Esophagus muscularis mucosa (tissue), 4 donors: Measurements from ENCODE around the gene PRSS53. TPM values are rescaled to one million over a fixed set of nuclear protein-coding genes. Genes with fewer than 3 reads are reported as not detected.

Experiments used
- DNase-seq: peaks from one replicate; pipeline ENCODE4 v3.0.0-alpha.2; 2017; ENCODE audit errors: extremely low spot score
- H3K27ac ChIP-seq, 4 donors: fragments of 200-600 bp; sonication (generic); replicated peaks in 1 of 4; 1 replicate in 3 of 4; 2 replicates in 1 of 4; pipeline ENCODE4 v1.5.1; 2016 to 2019; ENCODE audit warnings: mild to moderate bottlenecking in 1 of 4
- H3K27me3 ChIP-seq, 4 donors: fragments of 200-600 bp; sonication (generic); one replicate each; pipeline versions ENCODE4 v1.5.1 to v1.6.0; 2016 to 2019
- H3K36me3 ChIP-seq, 4 donors: fragments of 200-600 bp; sonication (generic); one replicate each; pipeline ENCODE4 v1.5.1; 2016 to 2019
- H3K4me1 ChIP-seq, 4 donors: fragments of 200-600 bp; sonication (generic); one replicate each; pipeline ENCODE4 v1.5.1; 2016 to 2019
- H3K4me3 ChIP-seq, 4 donors: fragments of 200-600 bp; sonication (generic); 1 replicate in 2 of 4; 2 replicates in 2 of 4; pipeline ENCODE4 v1.5.1; 2016 to 2019; ENCODE audit warnings: mild to moderate bottlenecking in 4 of 4, moderate library complexity in 1 of 4
- H3K9me3 ChIP-seq, 4 donors: fragments of 200-600 bp; sonication (generic); 1 replicate in 3 of 4; 2 replicates in 1 of 4; pipeline ENCODE4 v1.5.1; 2016 to 2019
- CTCF ChIP-seq, 3 experiments: fragments of 200-600 bp in 2 of 3; fragments of 450-650 bp in 1 of 3; sonication (generic) in 2 of 3; IDR thresholded peaks; one replicate each; pipeline ENCODE4 v1.5.1; 2017 to 2019; ENCODE audit warnings: antibody characterized with exemption in 3 of 3, mild to moderate bottlenecking in 2 of 3, moderate library complexity in 1 of 3
- EP300 ChIP-seq: sonication (generic); formaldehyde crosslinking; IDR thresholded peaks from one replicate; pipeline ENCODE4 v1.6.1; 2017; ENCODE audit warnings: antibody characterized with exemption
- POLR2A ChIP-seq: fragments of 450-650 bp; IDR thresholded peaks from one replicate; pipeline ENCODE4 v1.6.1; 2017; ENCODE audit warnings: antibody characterized with exemption, moderate library complexity, mild to moderate bottlenecking, low read depth
- POLR2AphosphoS5 ChIP-seq, 2 donors: sonication (generic); formaldehyde crosslinking; IDR thresholded peaks; one replicate each; pipeline ENCODE4 v1.6.1; 2017; ENCODE audit warnings: antibody characterized with exemption in 2 of 2
- WGBS: methylation state at CpG from one replicate; pipeline ENCODE4 v1.1.5; 2018; 5-methylcytosine and 5-hydroxymethylcytosine counted together
- intact Hi-C: fragments of 100-400 bp; cut with DNase I; formaldehyde crosslinking; loops from one replicate; pipeline ENCODE4 v1.15.1; 2023
- total RNA-seq, 4 donors: library from RNA; depleted of rRNA; stranded (reverse); fragments of >200 nt; gene quantifications; one replicate each; pipeline versions ENCODE4 v1.1.0 to v1.2.1, GENCODE V29; 2016

PRSS53 gene
- total RNA-seq, 4 donors from 2014 or later: 0.83 to 2.3 (median 1.2) TPM

GRCh38 chr16:31078597-31079341 is 10.0 kb downstream of the PRSS53 start:
- Histone ChIP-seq H3K4me1 (peaks cover 11 to 51% (median 30%) of the 10 kb centered on the region in 4 donors), H3K27ac (no peak overlapping the region), H3K36me3 (peaks cover 36 to 80% (median 78%) of the 10 kb centered on the region in 4 donors), H3K9me3 (no peaks in the 10 kb centered on the region), H3K27me3 (no peaks in the 10 kb centered on the region), H3K4me3 (no peak overlapping the region)
- intact Hi-C loops: loop anchor here (10.0 kb wide), 1 partner anchor 366 kb away; the partner anchor contains the start of gene ZNF843
- WGBS: 93% methylated on average over 5 of the region's 15 CpGs
- no peak for DNase-seq
- no peak for TF ChIP-seq POLR2A
- no peak for TF ChIP-seq CTCF (IDR thresholded peaks at IDR 0.05)
- no peak for TF ChIP-seq POLR2AphosphoS5 (IDR thresholded peaks at IDR 0.05)
- TF ChIP-seq EP300: no peak

- no peak for DNase-seq
- no peaks in the 10 kb centered on the region for H3K27me3 ChIP-seq
- intact Hi-C loops: loop anchor here (10.0 kb wide), 1 partner anchor 367 kb away; the partner anchor contains the start of gene ZNF843
- no peak overlapping the region for H3K27ac ChIP-seq
- TF ChIP-seq CTCF (IDR thresholded peaks at IDR 0.05): no peak
- H3K36me3 ChIP-seq: peaks cover 36 to 70% (median 69%) of the 10 kb centered on the region in 4 donors
- WGBS: 93% methylated on average over 30 of the region's 30 CpGs
- H3K4me1 ChIP-seq: peaks cover 11 to 51% (median 30%) of the 10 kb centered on the region in 4 donors
- no peaks in the 10 kb centered on the region for H3K9me3 ChIP-seq
- H3K4me3 ChIP-seq: no peak overlapping the region
These were observed 10.9 kb downstream of the PRSS53 start for GRCh38 chr16:31077592-31078396.

- TF ChIP-seq CTCF (IDR thresholded peaks at IDR 0.05): no peak
- no peak for TF ChIP-seq POLR2AphosphoS5 (IDR thresholded peaks at IDR 0.05)
- no peak for TF ChIP-seq POLR2A
- no peak for TF ChIP-seq EP300
- intact Hi-C loops: loop anchor here (10.0 kb wide), 1 partner anchor 368 kb away; the partner anchor contains the start of gene ZNF843
- H3K4me1 ChIP-seq: peaks cover 14 to 51% (median 34%) of the 10 kb centered on the region in 4 donors
- DNase-seq: no peak
- peaks cover 36 to 62% (median 61%) of the 10 kb centered on the region in 4 donors for H3K36me3 ChIP-seq
- WGBS: 96% methylated on average over 13 of the region's 13 CpGs
- no peaks in the 10 kb centered on the region for H3K9me3 ChIP-seq
- no peak overlapping the region for H3K4me3 ChIP-seq
- H3K27ac ChIP-seq: no peak overlapping the region
- H3K27me3 ChIP-seq: no peaks in the 10 kb centered on the region
These were observed 11.7 kb downstream of the PRSS53 start for GRCh38 chr16:31077024-31077423.

DNA sequence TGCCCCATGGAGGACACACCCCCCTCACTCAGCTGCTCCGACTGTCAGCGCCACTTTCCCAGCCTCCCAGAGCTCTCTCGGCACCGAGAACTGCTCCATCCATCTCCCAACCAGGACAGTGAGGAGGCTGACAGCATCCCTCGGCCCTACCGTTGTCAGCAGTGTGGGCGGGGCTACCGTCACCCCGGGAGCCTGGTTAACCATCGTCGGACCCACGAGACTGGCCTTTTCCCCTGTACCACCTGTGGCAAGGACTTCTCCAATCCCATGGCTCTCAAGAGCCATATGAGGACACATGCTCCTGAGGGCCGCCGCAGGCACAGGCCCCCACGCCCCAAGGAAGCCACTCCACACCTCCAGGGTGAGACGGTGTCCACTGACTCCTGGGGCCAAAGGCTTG is 12.4 kb downstream of the PRSS53 start:
- 70% methylated on average over 10 of the region's 16 CpGs for WGBS
- Histone ChIP-seq H3K4me1 (peaks cover 19 to 51% (median 35%) of the 10 kb centered on the region in 4 donors), H3K9me3 (no peaks in the 10 kb centered on the region), H3K27me3 (no peaks in the 10 kb centered on the region), H3K36me3 (peaks cover 36 to 55% (median 54%) of the 10 kb centered on the region in 4 donors), H3K27ac (no peak overlapping the region), H3K4me3 (no peak overlapping the region)
- TF ChIP-seq POLR2AphosphoS5 (IDR thresholded peaks at IDR 0.05) (no peak), CTCF (IDR thresholded peaks at IDR 0.05) (no peak), EP300 (no peak), POLR2A (no peak)
- DNase-seq: no peak
- intact Hi-C loops: loop anchor here (10.0 kb wide), 1 partner anchor 368 kb away; the partner anchor contains the start of gene ZNF843
